Mammary epithelial cell (primary cell): Measurements from ENCODE around the gene KMT5C.

Source experiments
- CTCF ChIP-seq, 2 donors: IDR thresholded peaks in 1 of 2; conservative IDR thresholded peaks in 1 of 2; 2 replicates each; pipeline ENCODE4 v1.5.1; 2011 to 2012; ENCODE audit warnings: inconsistent platforms in 2 of 2, low read length in 2 of 2, mild to moderate bottlenecking in 2 of 2, control low read depth in 1 of 2, low read depth in 1 of 2; ENCODE audit not compliant: insufficient read depth in 1 of 2; ENCODE audit errors: extremely low read depth in 1 of 2
- EZH2 ChIP-seq: IDR thresholded peaks from 2 replicates; pipeline ENCODE4 v1.6.1; 2012; ENCODE audit warnings: low read length, inconsistent platforms, borderline replicate concordance

- TF ChIP-seq EZH2: no peak
- no peak for TF ChIP-seq CTCF (conservative IDR thresholded peaks at IDR 0.05 in 1 of 2, IDR thresholded peaks at IDR 0.05 in 1 of 2; ENCODE audit: extremely low read depth in 1 of 2, insufficient read depth in 1 of 2, low read depth in 1 of 2, low read length in 2 of 2)
Measured at GRCh38 chr19:55309448-55309847, 30.2 kb upstream of the KMT5C start.
